Stimulated activated CD8-positive, alpha-beta memory T cell treated with anti-CD3 and anti-CD28 coated beads, Interleukin-4, amount 100 ng/mL, for 1 hour (primary cell): ENCODE data around the gene JARID2.
"Not testable (repeated sequence)": the region's sequence is repeated elsewhere in the genome, so short reads cannot be mapped to it uniquely, and the experiment has no call there.

Source experiments
- DNase-seq, 2 donors: peaks; one replicate each; pipeline ENCODE4 v3.0.0-alpha.2; 2020; ENCODE audit warnings: low read depth in 2 of 2, low spot score in 1 of 2

The JARID2 gene

DNA sequence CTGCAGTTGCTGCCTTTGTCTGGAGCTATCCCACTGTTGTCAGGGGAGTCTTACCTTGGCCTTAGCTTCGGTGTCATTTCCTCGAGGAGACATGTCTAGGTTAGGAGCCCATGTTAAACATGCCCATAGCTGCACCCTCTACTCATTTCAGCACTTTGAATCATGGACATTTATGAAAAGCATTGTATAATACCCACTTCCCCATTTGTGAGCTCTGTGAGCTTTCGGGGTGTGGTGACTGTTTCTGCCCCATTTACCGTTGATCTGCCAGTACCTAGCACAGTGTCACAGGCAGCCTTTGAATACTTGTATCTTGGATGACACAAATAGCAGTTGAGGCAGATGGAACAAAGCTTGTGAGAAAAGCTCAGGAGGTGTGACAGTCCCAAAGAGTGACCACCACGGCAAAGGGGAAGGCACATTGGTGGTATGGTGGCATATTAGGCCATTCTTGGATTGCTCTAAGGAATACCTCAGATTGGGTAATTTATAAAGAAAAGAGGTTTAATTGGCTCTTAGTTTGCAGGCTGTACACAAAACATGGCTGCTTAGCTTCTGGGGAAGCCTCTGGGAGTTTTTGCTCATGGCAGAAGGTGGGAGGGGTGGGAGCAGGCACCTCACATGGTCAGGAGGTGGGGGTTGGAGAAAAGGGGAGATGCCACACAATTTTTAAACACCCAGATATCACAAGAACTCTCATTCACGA is 42.0 kb downstream of the JARID2 start:
- no peak for DNase-seq

- DNase-seq = no peak
Observed at GRCh38 chr6:15288856-15289255, 43.0 kb downstream of the JARID2 start.

- DNase-seq = not testable (repeated sequence)
Observed at GRCh38 chr6:15289456-15289855, 43.6 kb downstream of the JARID2 start.

GRCh38 chr6:15290067-15290680 is 44.3 kb downstream of the JARID2 start:
- DNase-seq = no peak

DNA sequence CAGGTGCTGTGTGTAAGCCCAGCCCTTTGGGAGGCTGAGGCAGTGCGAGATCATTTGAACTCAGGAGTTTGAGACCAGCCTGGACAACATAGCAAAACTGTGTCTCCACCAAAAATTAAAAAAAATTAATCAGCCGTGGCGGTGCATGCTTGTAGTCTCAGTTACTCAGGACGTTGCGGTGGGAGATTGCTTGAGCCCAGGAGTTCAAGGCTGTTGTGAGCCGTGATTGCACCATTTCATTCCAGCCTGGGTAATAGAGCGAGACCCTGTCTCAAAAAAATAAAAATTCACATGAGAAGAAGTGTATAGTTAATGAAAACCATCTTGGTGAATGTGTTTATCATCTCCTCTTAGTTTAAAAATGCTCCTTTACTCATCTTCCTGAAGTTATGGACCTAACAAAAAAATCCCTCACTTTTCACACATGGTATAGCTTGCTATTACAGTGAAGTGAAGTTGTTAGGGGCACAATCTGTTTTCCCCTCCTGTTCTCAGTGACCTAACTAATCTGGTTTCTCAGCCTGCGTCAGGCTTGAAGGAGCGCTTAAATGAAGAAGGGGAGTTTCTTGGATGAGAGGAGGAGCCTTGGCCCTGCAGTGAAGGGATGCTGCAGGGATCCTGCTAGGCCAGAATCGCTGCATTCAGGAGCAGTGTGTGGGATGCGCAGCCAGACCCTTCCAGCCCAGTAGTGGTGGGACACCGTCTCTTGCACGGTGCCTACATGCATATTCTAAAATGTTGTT is 45.3 kb downstream of the JARID2 start:
- no peak for DNase-seq

DNA sequence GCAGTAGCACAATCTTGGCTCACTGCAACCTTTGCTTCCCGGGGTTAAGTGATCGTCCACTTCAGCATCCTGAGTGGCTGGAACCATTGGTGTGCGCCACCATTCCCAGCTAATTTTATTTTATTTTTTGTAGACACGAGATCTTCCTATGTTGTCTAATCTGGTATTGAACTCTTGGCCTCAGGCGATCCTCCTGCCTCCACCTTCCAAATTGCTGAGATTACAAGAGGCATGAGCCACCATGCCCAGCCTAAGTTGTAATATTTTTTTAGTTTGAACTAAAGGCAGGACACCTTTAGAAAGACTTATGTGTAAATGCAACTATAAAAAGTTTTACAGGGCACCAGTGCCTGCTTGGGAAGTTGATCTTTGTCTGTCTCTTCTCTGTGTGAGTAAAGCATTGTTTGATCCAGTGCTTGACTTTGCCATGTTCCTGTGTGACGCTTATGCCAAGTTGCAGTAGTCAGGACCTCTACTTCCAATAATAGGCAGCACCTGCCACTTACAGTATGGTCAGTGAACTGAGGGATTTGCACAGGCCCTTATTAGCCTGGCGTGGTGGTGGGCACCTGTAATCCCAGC is 46.9 kb downstream of the JARID2 start:
- DNase-seq = no peak

DNA sequence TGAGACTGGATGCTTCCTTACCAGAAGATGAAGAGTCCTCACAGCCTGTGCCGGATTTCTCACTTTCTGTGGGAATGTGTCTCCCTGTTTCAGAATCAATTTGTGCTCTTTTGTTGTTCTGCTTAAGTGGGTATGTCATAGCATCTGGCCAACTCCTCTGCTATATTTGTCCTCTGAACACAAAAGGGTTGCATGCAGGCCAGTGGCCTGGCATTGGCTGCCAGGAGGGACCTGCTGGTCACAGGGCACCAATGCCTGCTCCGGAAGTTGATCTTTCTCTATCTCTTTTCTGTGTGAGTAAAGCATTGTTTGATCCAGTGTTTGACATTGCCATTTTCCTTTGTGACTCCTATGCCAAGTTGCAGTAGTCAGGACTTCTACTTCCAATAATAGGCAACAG is 47.8 kb downstream of the JARID2 start:
- no peak for DNase-seq

DNA sequence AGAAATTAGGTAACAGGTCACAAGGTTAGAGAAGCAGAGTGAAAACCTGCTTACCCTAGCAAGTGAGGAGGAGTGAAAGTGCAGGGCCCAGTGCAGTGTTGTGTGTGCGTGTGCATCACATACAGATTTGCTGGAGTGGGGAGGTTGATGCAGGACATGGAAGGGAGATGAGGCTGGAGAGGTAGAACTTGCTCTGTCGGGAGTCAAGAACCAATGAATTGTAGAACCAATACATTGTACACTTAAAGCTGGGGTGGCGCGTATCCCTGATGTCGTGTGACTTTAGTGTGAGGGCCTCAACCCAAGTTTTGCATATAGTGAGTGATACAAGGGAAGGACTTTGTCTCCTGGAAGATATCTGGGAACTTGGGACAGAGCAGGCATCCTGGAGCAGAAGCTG is 48.6 kb downstream of the JARID2 start:
- DNase-seq = no peak

DNA sequence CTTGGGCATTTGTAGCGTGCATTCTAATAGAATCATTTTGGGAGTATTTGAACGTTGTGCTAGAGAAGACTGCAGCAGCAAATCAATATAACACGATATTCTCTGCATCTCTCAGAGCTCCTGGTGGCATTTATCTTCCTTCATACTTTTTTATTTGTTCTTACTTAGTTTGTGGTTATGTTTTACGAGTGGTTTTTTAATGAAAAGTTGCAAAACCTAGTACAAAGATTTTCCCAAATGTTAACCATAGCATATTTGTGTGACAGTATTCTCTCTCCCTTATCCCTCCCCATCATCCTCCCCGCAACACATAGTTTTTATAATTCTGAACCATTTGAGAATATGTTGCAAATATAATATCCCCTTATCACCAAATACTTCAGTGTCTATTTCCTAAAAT is 50.4 kb downstream of the JARID2 start:
- DNase-seq = no peak

DNA sequence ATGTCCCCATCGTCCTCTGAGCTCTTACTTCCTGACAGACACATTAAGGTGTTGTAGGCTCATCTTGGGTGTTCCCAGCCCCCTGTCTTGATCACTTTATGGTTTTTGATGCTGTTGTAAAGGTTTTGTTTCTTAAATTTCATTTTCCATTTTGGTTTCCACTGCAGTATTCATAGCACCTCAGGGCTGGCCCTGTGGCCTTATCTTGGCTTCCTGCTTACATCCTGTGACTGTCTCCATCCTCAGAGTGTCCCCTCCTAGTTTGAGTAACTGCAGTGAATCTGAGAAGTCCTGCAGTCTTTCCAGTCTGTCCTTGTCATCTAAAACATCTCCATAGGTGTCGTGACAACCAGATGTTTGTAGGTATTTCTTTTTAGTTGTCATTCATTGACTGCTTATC is 50.9 kb downstream of the JARID2 start:
- DNase-seq = no peak

- DNase-seq = not testable (repeated sequence)
Observed at GRCh38 chr6:15297167-15297566, 51.3 kb downstream of the JARID2 start.

- DNase-seq = no peak
Observed at GRCh38 chr6:15297895-15298590, 52.2 kb downstream of the JARID2 start.

DNA sequence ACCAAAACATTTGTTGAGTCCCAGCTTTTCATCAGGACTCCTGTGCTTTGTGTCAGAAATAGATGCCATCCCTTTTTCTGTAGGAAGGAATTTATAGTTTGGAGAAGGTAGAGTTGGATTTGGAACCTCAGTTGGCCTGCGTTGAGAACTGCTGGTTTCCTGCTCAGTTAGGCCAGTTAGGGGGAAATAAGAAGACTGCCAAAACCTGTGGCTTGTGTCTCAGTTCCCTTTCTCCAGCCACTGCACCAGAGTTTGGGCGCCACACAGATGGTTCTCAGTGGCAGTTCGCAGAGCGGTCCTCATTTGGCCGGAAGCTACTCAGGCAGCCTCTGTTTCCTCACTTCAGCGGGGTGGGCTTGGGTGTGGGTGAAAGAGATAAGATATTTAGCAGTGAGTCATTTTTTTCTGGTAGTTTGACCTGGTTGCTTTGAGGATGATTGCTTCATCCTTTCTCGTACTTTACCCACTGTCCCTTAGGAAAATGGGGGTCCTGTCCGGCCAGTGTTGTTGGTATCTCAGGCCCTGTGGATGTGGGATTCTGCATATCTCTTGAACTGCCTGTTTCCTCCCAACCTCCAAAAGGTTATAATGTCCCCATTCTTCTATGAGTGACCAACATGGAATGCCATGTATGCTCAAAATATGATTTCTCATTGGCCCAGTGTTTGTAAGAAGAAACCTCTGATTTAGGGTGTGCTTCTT is 53.7 kb downstream of the JARID2 start:
- DNase-seq = peak; percentile 18 to 37

DNA sequence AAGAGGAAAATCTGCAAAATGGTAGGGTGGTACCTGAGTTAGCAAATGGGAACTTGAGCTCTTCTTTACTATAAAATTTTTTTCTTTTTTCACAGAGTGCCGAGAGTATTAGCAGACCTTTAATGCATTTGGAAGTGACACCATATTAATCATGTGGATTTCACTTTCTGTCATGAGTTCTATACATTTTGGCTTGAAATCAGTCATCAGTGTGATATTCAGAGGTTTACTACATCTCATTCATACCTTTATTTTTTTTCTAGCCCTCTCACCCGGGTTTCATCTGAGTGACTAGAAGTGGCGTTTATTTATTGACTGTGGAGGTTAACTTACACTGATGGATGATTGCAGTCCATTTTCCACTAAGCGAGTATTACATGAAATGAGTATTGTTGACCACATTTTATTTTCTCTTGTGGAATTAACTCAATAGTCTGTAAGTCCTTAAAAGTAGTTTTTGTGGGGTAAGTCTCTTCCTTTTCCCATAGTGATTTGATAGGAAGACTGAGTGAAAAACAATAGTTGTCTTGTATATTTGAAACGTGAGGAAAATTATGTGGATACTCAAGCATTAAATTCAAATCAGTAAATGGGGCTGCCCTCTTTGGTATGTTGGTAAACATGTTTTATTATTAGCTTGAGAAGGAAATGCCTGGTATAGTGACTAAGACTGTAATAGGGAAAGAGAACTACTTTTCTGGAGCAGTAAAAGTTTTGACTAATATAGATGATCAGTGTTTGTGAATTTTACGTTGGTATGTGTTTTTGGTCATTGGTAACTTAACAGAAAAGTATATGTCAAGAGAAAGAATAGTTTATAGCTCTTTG is 55.5 kb downstream of the JARID2 start:
- DNase-seq = no peak

DNA sequence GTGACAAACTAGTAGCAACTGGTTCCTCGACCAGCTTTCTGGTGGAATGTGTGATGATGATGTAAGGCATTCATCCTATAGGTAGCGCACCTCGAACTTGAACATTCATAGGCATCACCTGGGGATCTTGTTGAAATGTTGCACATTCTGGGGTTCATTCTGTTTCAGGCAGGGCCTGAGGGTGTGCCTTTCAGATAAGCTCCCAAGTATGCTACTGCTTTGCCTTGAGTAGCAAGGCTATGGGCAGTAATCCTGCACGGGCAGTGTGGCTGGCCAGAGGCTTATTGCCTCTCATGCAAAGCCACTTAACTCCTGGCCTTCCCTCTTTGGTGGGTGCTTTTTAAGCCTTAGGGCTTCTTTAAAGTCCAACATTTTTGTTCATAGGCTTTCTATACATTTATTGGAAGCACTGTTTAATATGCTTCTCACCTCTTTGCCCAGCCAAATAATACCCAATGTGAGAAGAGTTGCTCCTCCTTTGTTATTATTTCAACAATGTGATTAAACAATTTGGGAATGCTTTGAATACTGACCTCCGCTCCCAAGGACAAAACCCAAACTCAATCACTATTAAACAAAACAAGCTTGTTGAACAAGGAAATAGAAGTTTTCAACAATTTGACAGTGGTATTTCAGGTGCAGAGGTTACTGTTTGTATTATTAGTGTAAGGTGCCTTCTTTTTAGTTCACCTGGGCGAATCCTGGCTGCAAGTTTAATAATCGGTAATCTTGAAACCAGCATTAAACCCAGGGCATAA is 57.5 kb downstream of the JARID2 start:
- DNase-seq = no peak

DNA sequence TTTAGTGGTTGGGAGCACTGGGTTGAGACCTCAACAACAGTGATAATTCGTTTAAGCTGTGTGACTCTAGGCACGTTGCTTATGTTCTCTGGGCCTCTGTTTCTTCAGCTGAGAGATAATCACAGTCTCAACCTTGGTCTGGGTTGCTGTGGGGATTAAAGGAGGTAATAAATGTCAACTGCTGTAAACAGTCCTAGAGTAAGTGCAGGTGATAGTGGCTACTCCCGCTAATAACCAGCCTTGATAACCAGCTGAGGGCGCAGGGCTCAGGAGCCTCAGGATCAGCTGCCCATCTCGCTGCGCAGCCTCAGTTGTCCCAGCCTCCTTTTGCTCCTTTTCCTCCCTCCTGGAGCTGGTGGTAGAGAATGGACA is 58.0 kb downstream of the JARID2 start:
- no peak for DNase-seq

DNA sequence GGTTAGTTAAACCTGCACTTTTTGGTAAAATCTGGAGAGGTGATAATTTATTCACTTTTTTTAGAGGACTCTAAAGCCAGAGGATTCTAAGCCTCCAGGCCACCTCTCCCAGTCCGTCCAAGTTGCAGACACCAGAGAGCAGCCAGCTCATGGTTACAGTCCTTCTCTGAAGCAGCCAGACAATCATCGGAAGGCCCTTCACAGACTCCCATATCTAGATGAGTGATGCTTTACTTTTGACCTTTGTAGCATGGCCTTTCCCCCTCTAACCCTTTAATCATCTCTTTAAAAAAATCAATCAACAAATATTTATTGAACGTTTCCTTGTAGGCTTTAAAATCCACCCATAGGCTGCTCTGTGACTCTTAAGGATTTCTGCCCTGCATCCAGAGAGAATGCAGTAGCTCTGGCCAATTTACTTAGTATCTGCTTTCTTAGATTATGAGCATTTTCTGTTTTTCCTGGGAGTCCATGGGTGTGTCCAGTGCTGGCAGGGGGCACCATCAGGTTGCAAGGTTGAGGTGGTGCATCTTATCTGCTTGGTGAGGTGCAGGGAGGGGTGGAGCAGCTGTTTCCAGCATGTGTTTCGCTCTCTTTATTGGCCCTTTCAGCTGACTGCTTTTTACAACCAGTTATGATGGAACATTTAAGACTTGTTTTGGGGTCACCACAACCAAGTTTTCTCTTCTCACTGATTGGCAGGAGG is 58.6 kb downstream of the JARID2 start:
- DNase-seq = no peak

- DNase-seq = no peak
Observed at GRCh38 chr6:15305496-15305895, 59.6 kb downstream of the JARID2 start.

DNA sequence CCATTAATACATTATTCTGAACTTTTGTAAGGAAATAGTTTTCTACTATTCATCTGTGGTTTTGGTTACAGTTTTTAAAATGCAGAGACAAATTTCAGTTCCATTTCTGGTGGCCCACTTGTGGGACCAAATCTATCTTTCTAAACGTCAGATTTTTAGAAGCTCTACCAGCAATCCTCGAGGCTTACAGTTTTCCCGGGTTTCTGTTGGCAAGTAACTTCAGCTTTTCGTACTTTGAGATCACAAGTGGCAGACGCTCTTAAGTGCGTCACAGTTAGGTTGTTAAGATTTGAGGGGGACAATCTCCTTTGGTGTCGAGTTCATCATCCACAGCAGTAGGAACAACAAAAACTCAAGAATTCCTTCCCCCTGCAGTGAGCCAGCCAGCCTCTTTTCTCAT is 60.0 kb downstream of the JARID2 start:
- DNase-seq = no peak
